ENCODE data around the gene UNC45B. TPM values are rescaled to one million over a fixed set of nuclear protein-coding genes. Genes with fewer than 3 reads are reported as not detected.

Gene UNC45B
- total RNA-seq, 1 experiment from 2014 or later, result 0.07 TPM

- TF ChIP-seq AFF4 (CRISPR knock-in tag; IDR thresholded peaks at IDR 0.05; ENCODE audit: borderline replicate concordance) (no peak), USF1 (CRISPR knock-in tag; IDR thresholded peaks at IDR 0.05) (no peak), MAX (CRISPR knock-in tag; IDR thresholded peaks at IDR 0.05) (no peak)
These were observed 9.4 kb upstream of the UNC45B start (continued) for GRCh38 chr17:35138218-35138617.

GRCh38 chr17:35141681-35142466 lies 5.7 kb upstream of the UNC45B start, which contains the start of gene NLE1:
NLE1 (minus strand) TSS chr17:35142303; CDS start chr17:35142275, 28 bp downstream.
- peaks cover 8% of the 10 kb centered on the region for H3K4me1 Mint-ChIP-seq
- POLR2A ChIA-PET, result interaction anchor here (0.7 kb wide), 2 partner anchors 19 to 968 kb away, joined by 4 to 5 read pairs; no protein-coding TSS in a partner anchor
- ATAC-seq (peak; percentile 90), DNase-seq (ENCODE audit: low spot score) (peak; percentile 89)
- H3K27ac Mint-ChIP-seq, result no peak within 1 kb of the TSS
- H3K9me3 Mint-ChIP-seq, result no peaks in the 10 kb centered on the region
- H3K36me3 Mint-ChIP-seq, result peaks cover 25% of the 10 kb centered on the region
- peak within 1 kb of the TSS; percentile 81 for H3K4me3 Mint-ChIP-seq
- CTCF ChIA-PET, result interaction anchor here (0.6 to 1.5 kb wide), 7 partner anchors 9 to 392 kb away, joined by 3 to 13 read pairs (median 3); no protein-coding TSS in a partner anchor
- H3K27me3 Mint-ChIP-seq (ENCODE audit: low read depth), result no peaks in the 10 kb centered on the region; the same call in 1 of the 2 replicates
- TF ChIP-seq KAT7 (CRISPR knock-in tag; IDR thresholded peaks at IDR 0.05; ENCODE audit: borderline replicate concordance) (0 out of 2 replicates have a peak, but pooled peaks have one; percentile 96), ATF6 (CRISPR knock-in tag; IDR thresholded peaks at IDR 0.05) (no peak), MAX (CRISPR knock-in tag; IDR thresholded peaks at IDR 0.05) (peak; percentile 99), E2F5 (CRISPR knock-in tag; IDR thresholded peaks at IDR 0.05) (peak; percentile 87), SMAD4 (CRISPR knock-in tag; IDR thresholded peaks at IDR 0.05) (no peak), NR1H2 (CRISPR knock-in tag; IDR thresholded peaks at IDR 0.05) (no peak), ZMAT4 (CRISPR knock-in tag; IDR thresholded peaks at IDR 0.05) (no peak), ZNF671 (CRISPR knock-in tag; IDR thresholded peaks at IDR 0.05) (no peak), SP1 (CRISPR knock-in tag; conservative IDR thresholded peaks at IDR 0.05) (peak; percentile 92), E2F4 (CRISPR knock-in tag; IDR thresholded peaks at IDR 0.05; ENCODE audit: borderline replicate concordance, low read depth) (peak; percentile 43; the same call in 1 of the 2 replicates), CBFB (CRISPR knock-in tag; IDR thresholded peaks at IDR 0.05; ENCODE audit: low read depth) (no peak; the same call in 1 of the 2 replicates), ZNF219 (CRISPR knock-in tag; IDR thresholded peaks at IDR 0.05; ENCODE audit: borderline replicate concordance) (peak; percentile 83; the same call in 1 of the 2 replicates), CTCF (IDR thresholded peaks at IDR 0.05) (peak; percentile 71), JAZF1 (CRISPR knock-in tag; IDR thresholded peaks at IDR 0.05) (no peak), AFF4 (CRISPR knock-in tag; IDR thresholded peaks at IDR 0.05; ENCODE audit: borderline replicate concordance) (peak; percentile 90; the same call in 1 of the 2 replicates), NFYB (CRISPR knock-in tag; conservative IDR thresholded peaks at IDR 0.05; ENCODE audit: low read depth) (no peak)
